Adipocyte (in vitro differentiated cells): ENCODE results near the gene TMEM126A.
A peak's percentile ranks its signal among the peaks of the same experiment; 100 is the strongest.
"Not testable (repeated sequence)": the region's sequence is repeated elsewhere in the genome, so short reads cannot be mapped to it uniquely, and the experiment has no call there.

ENCODE experiments used
- DNase-seq: peaks from one replicate; pipeline ENCODE4 v3.0.0-alpha.2; 2015; ENCODE audit warnings: low read depth
- H3K27me3 ChIP-seq: replicated peaks from 2 replicates; pipeline ENCODE4 v1.7.0; 2013; ENCODE audit warnings: mild to moderate bottlenecking, low read length, moderate library complexity; ENCODE audit not compliant: control insufficient read depth, insufficient read depth
- H3K36me3 ChIP-seq: 2 replicates; pipeline ENCODE4 v1.7.0; 2013; ENCODE audit warnings: low read length, mild to moderate bottlenecking, moderate library complexity; ENCODE audit not compliant: control insufficient read depth, insufficient read depth, severe bottlenecking
- H3K4me1 ChIP-seq: 2 replicates; pipeline ENCODE4 v1.7.0; 2013; ENCODE audit warnings: mild to moderate bottlenecking, low read length, moderate library complexity; ENCODE audit not compliant: control insufficient read depth, insufficient read depth
- H3K4me3 ChIP-seq: 2 replicates; pipeline ENCODE4 v1.7.0; 2013; ENCODE audit warnings: mild to moderate bottlenecking, low read length, moderate library complexity
- H3K9ac ChIP-seq: 2 replicates; pipeline ENCODE4 v1.7.0; 2013; ENCODE audit warnings: mild to moderate bottlenecking, low read length, moderate library complexity
- H3K9me3 ChIP-seq: 2 replicates; pipeline ENCODE4 v1.7.0; 2013; ENCODE audit warnings: mild to moderate bottlenecking, low read length, moderate library complexity; ENCODE audit not compliant: control insufficient read depth

The TMEM126A gene

GRCh38 chr11:85627332-85627997 lies 20.3 kb upstream of the TMEM126A start, which contains the start of gene DLG2:
Gene DLG2, minus strand, starts transcription at chr11:85627344.
- H3K36me3 ChIP-seq, result no peaks in the 10 kb centered on the region
- H3K4me1 ChIP-seq, result peaks cover 18% of the 10 kb centered on the region
- peak; percentile 66 for DNase-seq
- H3K9ac ChIP-seq, result peak within 1 kb of the TSS; percentile 90
- H3K9me3 ChIP-seq, result no peaks in the 10 kb centered on the region
- H3K4me3 ChIP-seq, result peak within 1 kb of the TSS; percentile 97
- no peaks in the 10 kb centered on the region for H3K27me3 ChIP-seq

GRCh38 chr11:85627998-85628770 lies 19.6 kb upstream of the TMEM126A start, which contains the start of gene TMEM126B:
Gene TMEM126B, plus strand, starts transcription at chr11:85628593. Its CDS starts 15 bp downstream, at chr11:85628608.
- Histone ChIP-seq H3K27me3 (no peaks in the 10 kb centered on the region), H3K4me1 (peaks cover 18% of the 10 kb centered on the region), H3K9me3 (no peaks in the 10 kb centered on the region), H3K9ac (peak within 1 kb of the TSS; percentile 90), H3K4me3 (peak within 1 kb of the TSS; percentile 97), H3K36me3 (no peaks in the 10 kb centered on the region)
- peak; percentile 99 for DNase-seq

GRCh38 chr11:85628771-85629341 lies 18.9 kb upstream of the TMEM126A start:
- Histone ChIP-seq H3K9ac (peak overlapping the region; percentile 90), H3K9me3 (no peaks in the 10 kb centered on the region), H3K36me3 (no peaks in the 10 kb centered on the region), H3K27me3 (no peaks in the 10 kb centered on the region), H3K4me3 (peak overlapping the region; percentile 97), H3K4me1 (peaks cover 18% of the 10 kb centered on the region)
- DNase-seq, result no peak

- H3K9ac ChIP-seq, result no peak overlapping the region
- H3K27me3 ChIP-seq, result no peaks in the 10 kb centered on the region
- no peaks in the 10 kb centered on the region for H3K9me3 ChIP-seq
- H3K4me3 ChIP-seq, result no peak overlapping the region
- peaks cover 19% of the 10 kb centered on the region for H3K36me3 ChIP-seq
- no peak for DNase-seq
- H3K4me1 ChIP-seq, result peaks cover 2% of the 10 kb centered on the region
Measured at GRCh38 chr11:85634747-85635146, 13.0 kb upstream of the TMEM126A start.

- DNase-seq, result no peak
- Histone ChIP-seq H3K9ac (no peak overlapping the region), H3K4me1 (peaks cover 10% of the 10 kb centered on the region), H3K36me3 (no peaks in the 10 kb centered on the region), H3K9me3 (no peaks in the 10 kb centered on the region), H3K4me3 (no peak overlapping the region), H3K27me3 (no peaks in the 10 kb centered on the region)
Measured at GRCh38 chr11:85643191-85643614, 4.6 kb upstream of the TMEM126A start.

GRCh38 chr11:85647078-85647477 lies 689 bp upstream of the TMEM126A start:
- DNase-seq, result no peak
- Histone ChIP-seq H3K9ac (peak overlapping the region; percentile 87), H3K4me1 (peaks cover 21% of the 10 kb centered on the region), H3K9me3 (no peaks in the 10 kb centered on the region), H3K27me3 (no peaks in the 10 kb centered on the region), H3K4me3 (peak overlapping the region; percentile 97), H3K36me3 (peaks cover 17% of the 10 kb centered on the region)

GRCh38 chr11:85651118-85651517 lies 3.4 kb downstream of the TMEM126A start:
- peaks cover 49% of the 10 kb centered on the region for H3K36me3 ChIP-seq
- H3K4me3 ChIP-seq, result no peak overlapping the region
- DNase-seq, result no peak
- H3K4me1 ChIP-seq, result peaks cover 19% of the 10 kb centered on the region
- H3K9ac ChIP-seq, result no peak overlapping the region
- no peaks in the 10 kb centered on the region for H3K27me3 ChIP-seq
- no peaks in the 10 kb centered on the region for H3K9me3 ChIP-seq

GRCh38 chr11:85652786-85653447 lies 5.2 kb downstream of the TMEM126A start:
- Histone ChIP-seq H3K36me3 (peaks cover 64% of the 10 kb centered on the region), H3K27me3 (no peaks in the 10 kb centered on the region)
- no peak for DNase-seq

GRCh38 chr11:85654343-85654742 lies 6.6 kb downstream of the TMEM126A start:
- not testable (repeated sequence) for DNase-seq, H3K27me3 ChIP-seq, H3K9ac ChIP-seq, H3K4me3 ChIP-seq, H3K9me3 ChIP-seq
- H3K4me1 ChIP-seq, result peaks cover 15% of the 10 kb centered on the region
- H3K36me3 ChIP-seq, result peaks cover 71% of the 10 kb centered on the region

More at GRCh38 chr11:85652786-85653447, 5.2 kb downstream of the TMEM126A start:
- peaks cover 13% of the 10 kb centered on the region for H3K4me1 ChIP-seq
- no peaks in the 10 kb centered on the region for H3K9me3 ChIP-seq
- H3K4me3 ChIP-seq, result no peak overlapping the region
- no peak overlapping the region for H3K9ac ChIP-seq

- Histone ChIP-seq H3K27me3 (no peaks in the 10 kb centered on the region), H3K9ac (no peak overlapping the region), H3K36me3 (peaks cover 74% of the 10 kb centered on the region), H3K4me1 (peaks cover 39% of the 10 kb centered on the region), H3K4me3 (no peak overlapping the region), H3K9me3 (no peaks in the 10 kb centered on the region)
- DNase-seq, result no peak
Measured at GRCh38 chr11:85656777-85657176, 9.0 kb downstream of the TMEM126A start.

- H3K36me3 ChIP-seq, result peaks cover 65% of the 10 kb centered on the region
- no peak for DNase-seq
- H3K9me3 ChIP-seq, result no peaks in the 10 kb centered on the region
- H3K4me1 ChIP-seq, result peaks cover 49% of the 10 kb centered on the region
- no peak overlapping the region for H3K9ac ChIP-seq
- H3K4me3 ChIP-seq, result no peak overlapping the region
- H3K27me3 ChIP-seq, result no peaks in the 10 kb centered on the region
Measured at GRCh38 chr11:85658180-85658579, 10.4 kb downstream of the TMEM126A start.
